ENCODE results near the gene PDIA5.
"Not testable (repeated sequence)": the region's sequence is repeated elsewhere in the genome, so short reads cannot be mapped to it uniquely, and the experiment has no call there.

The PDIA5 gene

GRCh38 chr3:123143669-123144411, 77.0 kb downstream of the PDIA5 start:
- in situ Hi-C loops (cut with MboI; ENCODE audit: low sequenced_read_pairs), result no loop called here

- in situ Hi-C loops (cut with MboI; ENCODE audit: low sequenced_read_pairs), result no loop called here
These were observed 81.1 kb downstream of the PDIA5 start for GRCh38 chr3:123147754-123148535.

GRCh38 chr3:123148772-123149171, 81.9 kb downstream of the PDIA5 start:
- in situ Hi-C loops (cut with MboI; ENCODE audit: low sequenced_read_pairs), result no loop called here

- in situ Hi-C loops (cut with MboI; ENCODE audit: low sequenced_read_pairs), result no loop called here
These were observed 82.7 kb downstream of the PDIA5 start for GRCh38 chr3:123149525-123149924.

- in situ Hi-C loops (cut with MboI; ENCODE audit: low sequenced_read_pairs), result no loop called here
These were observed 83.8 kb downstream of the PDIA5 start for GRCh38 chr3:123150449-123151215.

GRCh38 chr3:123151251-123151705, 84.5 kb downstream of the PDIA5 start:
- in situ Hi-C loops (cut with MboI; ENCODE audit: low sequenced_read_pairs), result no loop called here

GRCh38 chr3:123151853-123152420, 85.1 kb downstream of the PDIA5 start:
- in situ Hi-C loops (cut with MboI; ENCODE audit: low sequenced_read_pairs), result not testable (repeated sequence)

GRCh38 chr3:123152687-123153086, 85.9 kb downstream of the PDIA5 start:
- in situ Hi-C loops (cut with MboI; ENCODE audit: low sequenced_read_pairs), result no loop called here

- in situ Hi-C loops (cut with MboI; ENCODE audit: low sequenced_read_pairs), result no loop called here
These were observed 86.5 kb downstream of the PDIA5 start for GRCh38 chr3:123153125-123154019.

- in situ Hi-C loops (cut with MboI; ENCODE audit: low sequenced_read_pairs), result no loop called here
These were observed 87.5 kb downstream of the PDIA5 start for GRCh38 chr3:123154020-123154985.

- in situ Hi-C loops (cut with MboI; ENCODE audit: low sequenced_read_pairs), result no loop called here
These were observed 88.7 kb downstream of the PDIA5 start for GRCh38 chr3:123155471-123156011.

- in situ Hi-C loops (cut with MboI; ENCODE audit: low sequenced_read_pairs), result no loop called here
These were observed 89.6 kb downstream of the PDIA5 start for GRCh38 chr3:123156276-123156995.

- in situ Hi-C loops (cut with MboI; ENCODE audit: low sequenced_read_pairs), result no loop called here
These were observed 90.4 kb downstream of the PDIA5 start for GRCh38 chr3:123157209-123157597.

GRCh38 chr3:123157598-123158287, 90.9 kb downstream of the PDIA5 start:
- in situ Hi-C loops (cut with MboI; ENCODE audit: low sequenced_read_pairs), result no loop called here

- in situ Hi-C loops (cut with MboI; ENCODE audit: low sequenced_read_pairs), result no loop called here
These were observed 91.5 kb downstream of the PDIA5 start for GRCh38 chr3:123158330-123158729.

GRCh38 chr3:123158899-123159390, 92.1 kb downstream of the PDIA5 start:
- in situ Hi-C loops (cut with MboI; ENCODE audit: low sequenced_read_pairs), result no loop called here

GRCh38 chr3:123159926-123160635, 93.3 kb downstream of the PDIA5 start:
- in situ Hi-C loops (cut with MboI; ENCODE audit: low sequenced_read_pairs), result no loop called here
